ENCODE results near the gene PDLIM4. TPM values are rescaled to one million over a fixed set of nuclear protein-coding genes. Genes with fewer than 3 reads are reported as not detected.

PDLIM4 gene
- total and polyA plus RNA-seq, 3 donors from 2014 or later: 11.8 to 20.5 (median 18.5) TPM

GRCh38 chr5:132310141-132310834, 52.8 kb downstream of the PDLIM4 start:
- intact Hi-C loops (cut with DNase I; ENCODE audit: low total_unique reads): no loop called here
- 50 to 61% methylated on average over 11 of the region's 11 CpGs for WGBS, 2 donors
- H3K27ac ChIP-seq: no peak overlapping the region
- H3K27me3 ChIP-seq: no peaks in the 10 kb centered on the region
- H3K4me3 ChIP-seq: no peak overlapping the region
- no peaks in the 10 kb centered on the region for H3K4me1 ChIP-seq
- H3K36me3 ChIP-seq (ENCODE audit: low read depth, missing control alignments): no peaks in the 10 kb centered on the region
- DNase-seq: no peak
- H3K9me3 ChIP-seq: no peaks in the 10 kb centered on the region
- TF ChIP-seq CTCF (IDR thresholded peaks at IDR 0.05): no peak
- no peak for TF ChIP-seq POLR2A (IDR thresholded peaks at IDR 0.05)

GRCh38 chr5:132313366-132313765, 55.9 kb downstream of the PDLIM4 start:
- Histone ChIP-seq H3K9me3 (no peaks in the 10 kb centered on the region), H3K36me3 (ENCODE audit: low read depth, missing control alignments) (no peaks in the 10 kb centered on the region), H3K27ac (no peak overlapping the region), H3K27me3 (no peaks in the 10 kb centered on the region), H3K4me1 (no peaks in the 10 kb centered on the region), H3K4me3 (no peak overlapping the region)
- WGBS, 2 donors: 96% methylated on average over 4 of the region's 4 CpGs
- TF ChIP-seq POLR2A (IDR thresholded peaks at IDR 0.05) (no peak), CTCF (IDR thresholded peaks at IDR 0.05) (no peak)
- DNase-seq: no peak
- intact Hi-C loops (cut with DNase I; ENCODE audit: low total_unique reads): no loop called here

GRCh38 chr5:132313961-132314432, 56.5 kb downstream of the PDLIM4 start:
- intact Hi-C loops (cut with DNase I; ENCODE audit: low total_unique reads): no loop called here
- no peak overlapping the region for H3K4me3 ChIP-seq
- H3K27ac ChIP-seq: no peak overlapping the region
- H3K9me3 ChIP-seq: no peaks in the 10 kb centered on the region
- no peaks in the 10 kb centered on the region for H3K4me1 ChIP-seq
- WGBS, 2 donors: 77 to 97% methylated on average over 2 of the region's 2 CpGs
- no peaks in the 10 kb centered on the region for H3K36me3 ChIP-seq (ENCODE audit: low read depth, missing control alignments)
- no peak for DNase-seq
- no peaks in the 10 kb centered on the region for H3K27me3 ChIP-seq
- no peak for TF ChIP-seq POLR2A (IDR thresholded peaks at IDR 0.05)
- TF ChIP-seq CTCF (IDR thresholded peaks at IDR 0.05): no peak

DNA sequence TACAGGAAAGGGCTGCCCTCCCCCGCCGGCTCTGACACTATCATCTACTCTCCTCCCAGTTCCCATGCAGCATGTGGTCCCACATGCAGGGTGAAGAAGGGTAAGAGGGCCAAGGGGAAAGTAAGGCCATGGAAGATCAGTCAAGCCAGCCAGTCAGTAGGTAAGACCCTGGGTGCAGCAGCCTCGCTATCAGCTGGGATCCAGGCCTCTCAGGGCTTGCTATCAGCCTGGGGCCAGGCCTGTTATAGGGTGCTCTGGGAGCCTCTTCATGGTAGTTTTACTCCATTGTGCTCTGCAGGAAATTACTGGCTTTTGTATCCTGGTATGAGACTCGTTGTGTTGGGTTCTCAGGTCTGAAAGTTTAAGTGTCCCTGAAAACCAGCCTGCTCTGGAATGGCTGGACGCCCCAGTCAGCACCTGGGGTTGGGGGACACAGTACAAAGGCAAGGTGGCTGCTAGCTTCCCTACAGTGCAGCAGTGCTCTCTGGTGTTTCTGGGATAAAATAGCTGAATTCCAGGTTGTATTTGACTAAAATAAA, 58.1 kb downstream of the PDLIM4 start:
- Histone ChIP-seq H3K36me3 (ENCODE audit: low read depth, missing control alignments) (no peaks in the 10 kb centered on the region), H3K4me1 (no peaks in the 10 kb centered on the region), H3K4me3 (no peak overlapping the region), H3K9me3 (no peaks in the 10 kb centered on the region), H3K27me3 (no peaks in the 10 kb centered on the region), H3K27ac (no peak overlapping the region)
- DNase-seq: no peak
- 84 to 86% methylated on average over 5 of the region's 5 CpGs for WGBS, 2 donors
- no peak for TF ChIP-seq CTCF (IDR thresholded peaks at IDR 0.05)
- no peak for TF ChIP-seq POLR2A (IDR thresholded peaks at IDR 0.05)
- intact Hi-C loops (cut with DNase I; ENCODE audit: low total_unique reads): no loop called here

GRCh38 chr5:132319975-132320374, 62.5 kb downstream of the PDLIM4 start:
- no peaks in the 10 kb centered on the region for H3K9me3 ChIP-seq
- TF ChIP-seq POLR2A (IDR thresholded peaks at IDR 0.05) (no peak), CTCF (IDR thresholded peaks at IDR 0.05) (no peak)
- DNase-seq: no peak
- no peaks in the 10 kb centered on the region for H3K27me3 ChIP-seq
- H3K36me3 ChIP-seq (ENCODE audit: low read depth, missing control alignments): no peaks in the 10 kb centered on the region
- 94 to 100% methylated on average over 1 of the region's 1 CpG for WGBS, 2 donors
- intact Hi-C loops (cut with DNase I; ENCODE audit: low total_unique reads): no loop called here
- no peak overlapping the region for H3K27ac ChIP-seq
- no peaks in the 10 kb centered on the region for H3K4me1 ChIP-seq
- H3K4me3 ChIP-seq: no peak overlapping the region

All from testis (tissue), 3 donors.